Measurements from ENCODE around the gene ACOT8.
A peak's percentile ranks its signal among the peaks of the same experiment; 100 is the strongest.
"Not testable (repeated sequence)": the region's sequence is repeated elsewhere in the genome, so short reads cannot be mapped to it uniquely, and the experiment has no call there.

ACOT8 gene

GRCh38 chr20:45810191-45810970 lies 46.8 kb downstream of the ACOT8 start:
- TF ChIP-seq CTCF (conservative IDR thresholded peaks at IDR 0.05; ENCODE audit: low read depth, low read length): no peak
- no peak for DNase-seq (ENCODE audit: low read depth)
- no peak overlapping the region for H3K4me3 ChIP-seq (ENCODE audit: low read length)

- H3K4me3 ChIP-seq (ENCODE audit: low read length): no peak overlapping the region
- DNase-seq (ENCODE audit: low read depth): no peak
- TF ChIP-seq CTCF (conservative IDR thresholded peaks at IDR 0.05; ENCODE audit: low read depth, low read length): no peak
Measured at GRCh38 chr20:45801851-45802250, 55.3 kb downstream of the ACOT8 start.

- no peak overlapping the region for H3K4me3 ChIP-seq (ENCODE audit: low read length)
- peak; percentile 80 for TF ChIP-seq CTCF (conservative IDR thresholded peaks at IDR 0.05; ENCODE audit: low read depth, low read length)
- no peak for DNase-seq (ENCODE audit: low read depth)
Measured at GRCh38 chr20:45798935-45799642, 58.1 kb downstream of the ACOT8 start.

- DNase-seq (ENCODE audit: low read depth); H3K4me3 ChIP-seq (ENCODE audit: low read length): not testable (repeated sequence)
Measured at GRCh38 chr20:45797955-45798354, 59.2 kb downstream of the ACOT8 start.

- not testable (repeated sequence) for H3K4me3 ChIP-seq (ENCODE audit: low read length)
Measured at GRCh38 chr20:45797510-45797909, 59.7 kb downstream of the ACOT8 start.

GRCh38 chr20:45796337-45797065 lies 60.7 kb downstream of the ACOT8 start:
- DNase-seq (ENCODE audit: low read depth): no peak
- no peak overlapping the region for H3K4me3 ChIP-seq (ENCODE audit: low read length)
- no peak for TF ChIP-seq CTCF (conservative IDR thresholded peaks at IDR 0.05; ENCODE audit: low read depth, low read length)

More at GRCh38 chr20:45797510-45797909, 59.7 kb downstream of the ACOT8 start:
- not testable (repeated sequence) for DNase-seq (ENCODE audit: low read depth)

GRCh38 chr20:45792317-45793118 lies 64.7 kb downstream of the ACOT8 start:
- H3K4me3 ChIP-seq (ENCODE audit: low read length): peak overlapping the region; percentile 86
- no peak for DNase-seq (ENCODE audit: low read depth)
- TF ChIP-seq CTCF (conservative IDR thresholded peaks at IDR 0.05; ENCODE audit: low read depth, low read length): no peak
